ENCODE results near the gene TTC7B.

The TTC7B gene

GRCh38 chr14:90487462-90487861 lies 328.8 kb downstream of the TTC7B start:
- DNase-seq (ENCODE audit: low spot score), result no peak

GRCh38 chr14:90487031-90487430 lies 329.2 kb downstream of the TTC7B start:
- DNase-seq (ENCODE audit: low spot score), result no peak

- no peak for DNase-seq (ENCODE audit: low spot score)
Observed at GRCh38 chr14:90484291-90484690, 331.9 kb downstream of the TTC7B start.

- DNase-seq (ENCODE audit: low spot score), result no peak
Observed at GRCh38 chr14:90483571-90483974, 332.7 kb downstream of the TTC7B start.

DNA sequence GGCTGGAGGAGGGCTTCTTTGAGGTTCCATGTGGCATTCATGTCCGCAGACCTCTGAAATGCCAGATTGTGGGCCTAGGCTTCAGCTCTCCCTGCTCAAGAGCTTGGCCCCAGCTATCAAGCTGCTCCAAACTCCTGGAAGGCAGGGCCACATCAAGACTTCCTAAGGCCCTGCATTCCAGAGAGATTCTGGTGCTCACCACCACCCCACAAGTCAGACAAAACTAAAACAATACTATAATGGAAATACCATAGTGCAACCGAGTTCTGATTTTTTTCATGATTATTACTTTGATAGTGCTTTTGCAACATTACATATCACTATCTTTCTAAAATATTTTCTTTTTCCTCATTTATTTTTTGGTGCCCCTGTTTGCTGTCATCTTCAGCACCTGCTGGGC lies 333.1 kb downstream of the TTC7B start:
- no peak for DNase-seq (ENCODE audit: low spot score)

DNA sequence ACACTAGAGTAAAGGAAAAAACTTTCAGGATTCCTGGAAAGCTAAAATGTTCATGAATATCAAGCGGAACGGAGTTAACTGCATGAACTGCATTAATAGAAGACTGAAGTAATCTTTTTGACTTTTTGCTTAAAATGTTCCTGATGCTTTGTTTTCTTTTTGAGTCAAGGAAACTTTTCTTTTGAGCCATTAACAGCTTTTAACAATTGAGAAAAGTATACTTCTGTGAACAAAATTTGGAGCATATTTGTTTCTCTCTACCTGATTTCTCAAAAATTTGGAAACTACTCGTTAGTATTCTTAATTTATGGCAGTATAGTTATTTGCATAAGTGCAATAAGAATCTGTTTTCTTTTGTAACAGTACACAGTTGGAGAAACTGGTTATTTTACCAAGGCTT lies 340.9 kb downstream of the TTC7B start:
- no peak for DNase-seq (ENCODE audit: low spot score)

Data from GM03348 (cell line).